Body of pancreas (tissue), 4 donors: Measurements from ENCODE around the gene FBXW8. TPM values are rescaled to one million over a fixed set of nuclear protein-coding genes. Genes with fewer than 3 reads are reported as not detected.

Experiments
- ATAC-seq: fragments of 150-250 bp; one replicate; pipeline ENCODE4 v1.9.1; 2016
- DNase-seq, 4 donors: peaks; one replicate each; pipeline ENCODE4 v3.0.0-alpha.2; 2019
- H3K27ac ChIP-seq, 4 donors: fragments of 200-600 bp; sonication (generic); 1 replicate in 3 of 4; 2 replicates in 1 of 4; pipeline versions ENCODE4 v1.5.1 to v1.6.1; 2016 to 2019; ENCODE audit warnings: mild to moderate bottlenecking in 1 of 4, mixed read lengths in 1 of 4, moderate library complexity in 1 of 4
- H3K27me3 ChIP-seq, 2 donors: fragments of 200-600 bp; sonication (generic); one replicate each; pipeline ENCODE4 v1.6.0; 2016; ENCODE audit warnings: mild to moderate bottlenecking in 1 of 2
- H3K36me3 ChIP-seq, 2 donors: fragments of 200-600 bp; sonication (generic); replicated peaks in 1 of 2; 2 replicates each; pipeline ENCODE4 v1.5.1; 2016; ENCODE audit warnings: low read depth in 2 of 2; ENCODE audit not compliant: insufficient read depth in 1 of 2
- H3K4me1 ChIP-seq: fragments of 200-600 bp; sonication (generic); one replicate; pipeline ENCODE4 v1.6.0; 2016
- H3K4me3 ChIP-seq, 2 donors: fragments of 200-600 bp; sonication (generic); 1 replicate in 1 of 2; 2 replicates in 1 of 2; pipeline ENCODE4 v1.5.1; 2016 to 2019
- H3K9me3 ChIP-seq, 3 donors: fragments of 200-600 bp; sonication (generic); 1 replicate in 2 of 3; 2 replicates in 1 of 3; pipeline ENCODE4 v1.5.1; 2016
- CTCF ChIP-seq, 7 experiments: fragments of 450-650 bp in 4 of 7; fragments of 200-600 bp in 3 of 7; sonication (generic) in 3 of 7; IDR thresholded peaks; one replicate each; pipeline ENCODE4 v1.5.1; 2016 to 2019; ENCODE audit warnings: antibody characterized with exemption in 7 of 7
- POLR2A ChIP-seq, 3 donors: fragments of 450-650 bp; IDR thresholded peaks; one replicate each; pipeline ENCODE4 v1.6.1; 2016; ENCODE audit warnings: antibody characterized with exemption in 3 of 3, mild to moderate bottlenecking in 2 of 3
- WGBS, 2 donors: methylation state at CpG; one replicate each; pipeline ENCODE4 v1.1.5; 2017; 5-methylcytosine and 5-hydroxymethylcytosine counted together
- intact Hi-C: fragments of 100-400 bp; cut with DNase I; formaldehyde crosslinking; loops from one replicate; pipeline ENCODE4 v1.15.1; 2023
- total RNA-seq, 2 donors: library from RNA; depleted of rRNA; stranded (reverse); fragments of >200 nt; gene quantifications; one replicate each; pipeline ENCODE4 v1.1.0, GENCODE V29; 2016

The FBXW8 gene
- total RNA-seq, 2 donors from 2014 or later: 12.7 to 35.3 TPM

GRCh38 chr12:117058442-117059072 is 147.8 kb downstream of the FBXW8 start:
- WGBS, 2 donors: 40 to 42% methylated on average over 3 of the region's 3 CpGs
- ATAC-seq (peak; percentile 18), DNase-seq (no peak)
- intact Hi-C loops: no loop called here
- TF ChIP-seq POLR2A (IDR thresholded peaks at IDR 0.05) (no peak), CTCF (IDR thresholded peaks at IDR 0.05) (no peak)
- no peaks in the 10 kb centered on the region for H3K9me3 ChIP-seq
- H3K27ac ChIP-seq: peak overlapping the region in 2 of 4 donors; percentile 20
- peaks cover 31% of the 10 kb centered on the region for H3K4me1 ChIP-seq
- H3K36me3 ChIP-seq: no peaks in the 10 kb centered on the region
- H3K27me3 ChIP-seq: no peaks in the 10 kb centered on the region
- no peak overlapping the region for H3K4me3 ChIP-seq

GRCh38 chr12:117059156-117059555 is 148.4 kb downstream of the FBXW8 start:
- Histone ChIP-seq H3K4me1 (peaks cover 27% of the 10 kb centered on the region), H3K27ac (peak overlapping the region in 2 of 4 donors; percentile 20), H3K27me3 (no peaks in the 10 kb centered on the region), H3K4me3 (no peak overlapping the region), H3K9me3 (no peaks in the 10 kb centered on the region), H3K36me3 (no peaks in the 10 kb centered on the region)
- no peak for ATAC-seq
- intact Hi-C loops: no loop called here
- WGBS, 2 donors: 61 to 70% methylated on average over 6 to 8 of the region's 8 CpGs
- no peak for DNase-seq
- no peak for TF ChIP-seq POLR2A (IDR thresholded peaks at IDR 0.05)
- no peak for TF ChIP-seq CTCF (IDR thresholded peaks at IDR 0.05)

GRCh38 chr12:117060246-117060928 is 149.6 kb downstream of the FBXW8 start:
- H3K4me1 ChIP-seq: peaks cover 27% of the 10 kb centered on the region
- no peak for DNase-seq
- no peak for ATAC-seq

GRCh38 chr12:117060929-117061305 is 150.2 kb downstream of the FBXW8 start:
- H3K9me3 ChIP-seq: no peaks in the 10 kb centered on the region
- H3K27ac ChIP-seq: peak overlapping the region in 2 of 4 donors; percentile 21 to 25
- ATAC-seq (no peak), DNase-seq (no peak)
- H3K36me3 ChIP-seq: no peaks in the 10 kb centered on the region
- peaks cover 27% of the 10 kb centered on the region for H3K4me1 ChIP-seq
- no peak overlapping the region for H3K4me3 ChIP-seq
- no peak for TF ChIP-seq CTCF (IDR thresholded peaks at IDR 0.05)
- no peak for TF ChIP-seq POLR2A (IDR thresholded peaks at IDR 0.05)
- 69 to 72% methylated on average over 5 to 8 of the region's 8 CpGs for WGBS, 2 donors
- intact Hi-C loops: no loop called here
- H3K27me3 ChIP-seq: no peaks in the 10 kb centered on the region

More at GRCh38 chr12:117060246-117060928, 149.6 kb downstream of the FBXW8 start:
- Histone ChIP-seq H3K4me3 (no peak overlapping the region), H3K36me3 (no peaks in the 10 kb centered on the region), H3K9me3 (no peaks in the 10 kb centered on the region), H3K27ac (no peak overlapping the region), H3K27me3 (no peaks in the 10 kb centered on the region)
- no peak for TF ChIP-seq POLR2A (IDR thresholded peaks at IDR 0.05)
- TF ChIP-seq CTCF (IDR thresholded peaks at IDR 0.05): no peak
- intact Hi-C loops: no loop called here
- 70 to 84% methylated on average over 17 to 21 of the region's 21 CpGs for WGBS, 2 donors
